Endothelial cell of umbilical vein (primary cell): ENCODE data around the gene CILP. TPM values are rescaled to one million over a fixed set of nuclear protein-coding genes. Genes with fewer than 3 reads are reported as not detected.

Experiments used
- BruUV-seq: library from RNA; stranded (reverse); fragments of 400-500 nt; replicated peaks from 2 replicates; lab custom pipeline; 2021; lab: Mats Ljungman, UMichigan
- CTCF ChIA-PET: fragments of 300-600, 350-600 bp; sonication (Branson Sonifier 250); formaldehyde crosslinking; loops from one replicate; lab custom pipeline; 2021; ENCODE audit warnings: antibody characterized with exemption, inconsistent platforms; lab: Charles Lee
- POLR2A ChIA-PET: fragments of 300-600, 350-600 bp; sonication (Branson Sonifier 250); formaldehyde crosslinking; loops from one replicate; lab custom pipeline; 2021; ENCODE audit warnings: antibody characterized with exemption, inconsistent platforms; lab: Charles Lee
- DNase-seq: peaks from one replicate; pipeline ENCODE4 v3.0.0-alpha.2; 2011; ENCODE audit warnings: low read depth, low spot score
- FAIRE-seq: peaks from 2 replicates; lab custom pipeline; 2011; peaks lifted over from hg19 to GRCh38; lab: Jason Lieb, UNC
- H2AFZ ChIP-seq: 2 replicates; pipeline ENCODE4 v1.6.0; 2012; ENCODE audit warnings: low read depth, low read length, control low read depth, inconsistent platforms
- H3K27ac ChIP-seq: 2 replicates; pipeline ENCODE4 v1.5.1; 2011; ENCODE audit warnings: low read depth, mild to moderate bottlenecking, control low read depth, low read length, moderate library complexity; ENCODE audit not compliant: insufficient read depth
- H3K27me3 ChIP-seq, 2 experiments: 2 replicates each; pipeline versions ENCODE4 v1.6.0 to v1.6.1; 2011; ENCODE audit warnings: low read length in 2 of 2, mixed read lengths in 1 of 2; ENCODE audit not compliant: control insufficient read depth in 2 of 2, insufficient read depth in 2 of 2
- H3K36me3 ChIP-seq, 2 experiments: 2 replicates in 1 of 2; 3 replicates in 1 of 2; pipeline ENCODE4 v1.5.1; 2011; ENCODE audit warnings: low read length in 2 of 2, mild to moderate bottlenecking in 1 of 2, moderate library complexity in 1 of 2; ENCODE audit not compliant: control insufficient read depth in 2 of 2, insufficient read depth in 2 of 2; ENCODE audit errors: extremely low read depth in 1 of 2
- H3K4me1 ChIP-seq: 3 replicates; pipeline ENCODE4 v1.5.1; 2011; ENCODE audit warnings: mild to moderate bottlenecking, low read length; ENCODE audit not compliant: control insufficient read depth, insufficient read depth; ENCODE audit errors: extremely low read depth
- H3K4me2 ChIP-seq: 2 replicates; pipeline ENCODE4 v1.6.1; 2011; ENCODE audit warnings: low read length, control low read depth, mixed read lengths; ENCODE audit not compliant: insufficient read depth
- H3K4me3 ChIP-seq, 3 experiments: fragments of 200-600 bp in 1 of 3; sonication (generic), shearing (Covaris generic) in 1 of 3; replicated peaks in 1 of 3; 2 replicates each; pipeline ENCODE4 v1.5.1; 2011 to 2016; ENCODE audit warnings: control low read depth in 3 of 3, low read length in 3 of 3, mild to moderate bottlenecking in 2 of 3, inconsistent platforms in 1 of 3, low read depth in 1 of 3, moderate library complexity in 1 of 3; ENCODE audit not compliant: insufficient read depth in 1 of 3
- H3K79me2 ChIP-seq: 2 replicates; pipeline ENCODE4 v1.6.0; 2012; ENCODE audit warnings: low read length, inconsistent platforms; ENCODE audit not compliant: control insufficient read depth, insufficient read depth
- H3K9ac ChIP-seq: replicated peaks from 2 replicates; pipeline ENCODE3; 2011; ENCODE audit warnings: low read length, control low read depth; ENCODE audit not compliant: insufficient read depth; ENCODE audit errors: extremely low read depth
- H3K9me1 ChIP-seq: replicated peaks from 3 replicates; pipeline ENCODE4 v1.6.0; 2011; ENCODE audit warnings: mild to moderate bottlenecking, low read length; ENCODE audit not compliant: control insufficient read depth, insufficient read depth; ENCODE audit errors: extremely low read depth
- H3K9me3 ChIP-seq: replicated peaks from 2 replicates; pipeline ENCODE4 v1.5.1; 2012; ENCODE audit warnings: low read length, inconsistent platforms; ENCODE audit not compliant: control insufficient read depth, insufficient read depth
- H4K20me1 ChIP-seq: replicated peaks from 2 replicates; pipeline ENCODE3; 2011; ENCODE audit warnings: mild to moderate bottlenecking, low read length; ENCODE audit not compliant: control insufficient read depth, insufficient read depth; ENCODE audit errors: extremely low read depth
- EZH2 ChIP-seq: IDR thresholded peaks from 2 replicates; pipeline ENCODE4 v1.6.1; 2012; ENCODE audit warnings: borderline replicate concordance, low read depth, mild to moderate bottlenecking, moderate library complexity, low read length, inconsistent platforms; ENCODE audit not compliant: severe bottlenecking
- FOS ChIP-seq: IDR thresholded peaks from 2 replicates; pipeline ENCODE4 v1.6.1; 2011; ENCODE audit warnings: mild to moderate bottlenecking, low read length, moderate library complexity, borderline replicate concordance; ENCODE audit not compliant: insufficient read depth
- GATA2 ChIP-seq: IDR thresholded peaks from 2 replicates; pipeline ENCODE4 v1.7.0; 2011; ENCODE audit warnings: low read depth, mild to moderate bottlenecking, moderate library complexity, mixed read lengths, low read length; ENCODE audit not compliant: insufficient read length, insufficient read depth
- JUN ChIP-seq: IDR thresholded peaks from 2 replicates; pipeline ENCODE4 v1.6.1; 2011; ENCODE audit warnings: borderline replicate concordance, low read depth; ENCODE audit not compliant: insufficient read length, insufficient read depth
- MYC ChIP-seq: IDR thresholded peaks from one replicate; pipeline ENCODE4 v1.6.1; 2011; ENCODE audit warnings: mild to moderate bottlenecking, low read depth, low read length
- POLR2A ChIP-seq: IDR thresholded peaks from 2 replicates; pipeline ENCODE4 v1.6.1; 2012; ENCODE audit warnings: low read depth, mild to moderate bottlenecking, control low read depth, low read length
- POLR2AphosphoS5 ChIP-seq: IDR thresholded peaks from 2 replicates; pipeline ENCODE4 v1.6.1; 2012; ENCODE audit warnings: low read depth, mild to moderate bottlenecking, control low read depth, low read length, moderate library complexity; ENCODE audit not compliant: insufficient read depth
- dilution Hi-C: fragments of 300-500 bp; cut with MboI; formaldehyde crosslinking; loops from one replicate; pipeline ENCODE4 v1.15.0; 2019; ENCODE audit warnings: low sequenced_read_pairs; ENCODE audit not compliant: extremely low pct_ligation_motif_present
- intact Hi-C: fragments of 100-400 bp; cut with micrococcal nuclease; formaldehyde crosslinking; loops from one replicate; pipeline ENCODE4 v1.10.0; 2022
- polyA plus RNA-seq, 4 experiments: library from polyadenylated mRNA; depleted of rRNA in 3 of 4; stranded (reverse) in 3 of 4; unstranded in 1 of 4; fragments of >200 nt; gene quantifications; 2 replicates each; pipeline versions ENCODE4 v1.2.1 to v1.2.3, GENCODE V29; 2011 to 2012; ENCODE audit warnings: missing spikeins in 1 of 4
- total RNA-seq: library from RNA; stranded (reverse); gene quantifications from 2 replicates; pipeline ENCODE4 v1.2.3, GENCODE V29; 2021
- TF ChIP-seq, protein P1 (sequence below): IDR thresholded peaks from 2 replicates; pipeline ENCODE4 v1.6.1; 2011; ENCODE audit not compliant: insufficient read depth, insufficient read length
- TF ChIP-seq, protein P2 (sequence below), 2 donors: IDR thresholded peaks; 1 replicate in 1 of 2; 2 replicates in 1 of 2; pipeline ENCODE4 v1.5.1; 2011; ENCODE audit warnings: low read length in 2 of 2, mild to moderate bottlenecking in 2 of 2, moderate library complexity in 2 of 2, control low read depth in 1 of 2, inconsistent platforms in 1 of 2, low read depth in 1 of 2; ENCODE audit not compliant: insufficient read depth in 1 of 2; ENCODE audit errors: extremely low read depth in 1 of 2

CILP gene
- total and polyA plus RNA-seq, 2 donors (not counting 3 experiments of a cell fraction or from before 2014, with no cell fraction given) = 0.01 TPM; not detected in 1

DNA sequence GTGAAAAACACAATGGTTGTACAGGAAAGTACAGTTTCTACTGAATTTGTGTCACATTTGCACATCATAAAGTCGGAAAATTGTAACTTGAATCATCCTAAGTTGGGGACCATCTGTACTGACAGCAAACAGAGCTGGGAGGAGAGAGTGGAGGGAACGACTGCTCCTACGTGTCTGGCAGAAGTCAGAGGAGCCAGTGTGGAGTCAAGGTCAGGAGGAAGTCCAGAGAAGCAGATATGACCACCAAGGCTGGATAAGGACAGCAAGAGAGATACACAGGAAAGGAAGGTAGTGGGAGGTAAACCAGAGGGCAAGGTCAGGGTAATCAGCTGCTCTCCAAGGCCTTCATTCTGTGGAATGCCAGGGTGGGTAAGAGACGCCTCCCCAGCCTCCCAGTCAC lies 2.7 kb upstream of the CILP start:
- Histone ChIP-seq H3K4me3 (no peak overlapping the region), H2AFZ (no peak overlapping the region), H3K27ac (no peak overlapping the region), H4K20me1 (no peaks in the 10 kb centered on the region), H3K27me3 (peaks cover 0 to 5% of the 10 kb centered on the region in 2 experiments), H3K9me3 (no peaks in the 10 kb centered on the region), H3K79me2 (no peaks in the 10 kb centered on the region), H3K36me3 (no peaks in the 10 kb centered on the region), H3K4me1 (no peaks in the 10 kb centered on the region), H3K9ac (no peak overlapping the region), H3K4me2 (no peak overlapping the region), H3K9me1 (no peaks in the 10 kb centered on the region)
- TF ChIP-seq FOS (no peak), JUN (no peak), MYC (no peak), POLR2A (no peak), EZH2 (no peak), GATA2 (no peak), POLR2AphosphoS5 (no peak)
- TF ChIP-seq, protein P1, sequence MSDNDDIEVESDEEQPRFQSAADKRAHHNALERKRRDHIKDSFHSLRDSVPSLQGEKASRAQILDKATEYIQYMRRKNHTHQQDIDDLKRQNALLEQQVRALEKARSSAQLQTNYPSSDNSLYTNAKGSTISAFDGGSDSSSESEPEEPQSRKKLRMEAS = no peak
- TF ChIP-seq, protein P2, sequence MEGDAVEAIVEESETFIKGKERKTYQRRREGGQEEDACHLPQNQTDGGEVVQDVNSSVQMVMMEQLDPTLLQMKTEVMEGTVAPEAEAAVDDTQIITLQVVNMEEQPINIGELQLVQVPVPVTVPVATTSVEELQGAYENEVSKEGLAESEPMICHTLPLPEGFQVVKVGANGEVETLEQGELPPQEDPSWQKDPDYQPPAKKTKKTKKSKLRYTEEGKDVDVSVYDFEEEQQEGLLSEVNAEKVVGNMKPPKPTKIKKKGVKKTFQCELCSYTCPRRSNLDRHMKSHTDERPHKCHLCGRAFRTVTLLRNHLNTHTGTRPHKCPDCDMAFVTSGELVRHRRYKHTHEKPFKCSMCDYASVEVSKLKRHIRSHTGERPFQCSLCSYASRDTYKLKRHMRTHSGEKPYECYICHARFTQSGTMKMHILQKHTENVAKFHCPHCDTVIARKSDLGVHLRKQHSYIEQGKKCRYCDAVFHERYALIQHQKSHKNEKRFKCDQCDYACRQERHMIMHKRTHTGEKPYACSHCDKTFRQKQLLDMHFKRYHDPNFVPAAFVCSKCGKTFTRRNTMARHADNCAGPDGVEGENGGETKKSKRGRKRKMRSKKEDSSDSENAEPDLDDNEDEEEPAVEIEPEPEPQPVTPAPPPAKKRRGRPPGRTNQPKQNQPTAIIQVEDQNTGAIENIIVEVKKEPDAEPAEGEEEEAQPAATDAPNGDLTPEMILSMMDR (IDR thresholded peaks at IDR 0.05; ENCODE audit: extremely low read depth in 1 of 2, insufficient read depth in 1 of 2, low read depth in 1 of 2, low read length in 2 of 2) = no peak
- ChIA-PET POLR2A (no interaction called here), CTCF (interaction anchor here (1.2 kb wide), 1 partner anchor 84 kb away, joined by 3 read pairs; no protein-coding TSS in a partner anchor)
- BruUV-seq = no TSS peak
- dilution Hi-C loops = no loop called here
- intact Hi-C loops = no loop called here
- DNase-seq (no peak), FAIRE-seq (no peak)
